Measurements from ENCODE around the gene C8B.

C8B gene

DNA sequence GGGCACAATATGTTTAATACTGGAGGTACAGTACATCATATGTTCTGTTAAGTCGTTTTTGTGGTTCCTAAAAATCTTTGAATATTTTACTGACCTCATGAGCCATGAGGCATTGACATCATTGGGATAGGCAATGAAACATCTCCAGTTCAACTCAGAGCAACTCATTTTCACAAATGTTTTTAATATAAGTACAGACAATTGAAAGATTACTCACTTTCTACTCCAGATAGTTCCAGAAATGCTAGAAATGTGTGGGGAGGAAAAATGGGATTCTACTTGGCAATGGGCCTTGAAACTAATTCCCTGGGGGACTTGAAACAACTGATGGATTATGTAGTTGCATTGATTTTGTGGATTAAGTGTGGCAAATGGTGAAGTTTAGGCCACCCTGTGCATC lies 7.2 kb upstream of the C8B start:
- DNase-seq (ENCODE audit: low read depth in 2 of 2): no peak

DNA sequence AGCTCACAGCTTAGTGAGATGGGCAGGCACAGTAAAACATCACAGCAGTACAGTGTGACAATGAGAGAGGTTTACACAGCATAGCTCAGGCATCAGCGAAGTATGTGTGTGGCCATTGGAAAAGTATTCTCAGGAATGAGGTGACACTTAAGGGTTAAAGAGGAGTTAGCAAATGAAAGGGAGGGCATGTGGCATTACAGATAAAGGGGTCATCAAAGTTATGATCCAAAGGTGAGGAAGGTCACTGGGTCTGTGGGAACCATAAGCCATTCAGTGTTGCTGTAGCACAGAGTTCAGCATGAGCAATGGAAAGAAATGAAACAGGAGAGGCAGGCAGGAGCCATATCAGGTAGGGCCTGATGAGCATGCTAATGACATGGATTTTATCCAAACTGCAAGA lies 4.5 kb upstream of the C8B start:
- DNase-seq (ENCODE audit: low read depth in 2 of 2): no peak

DNA sequence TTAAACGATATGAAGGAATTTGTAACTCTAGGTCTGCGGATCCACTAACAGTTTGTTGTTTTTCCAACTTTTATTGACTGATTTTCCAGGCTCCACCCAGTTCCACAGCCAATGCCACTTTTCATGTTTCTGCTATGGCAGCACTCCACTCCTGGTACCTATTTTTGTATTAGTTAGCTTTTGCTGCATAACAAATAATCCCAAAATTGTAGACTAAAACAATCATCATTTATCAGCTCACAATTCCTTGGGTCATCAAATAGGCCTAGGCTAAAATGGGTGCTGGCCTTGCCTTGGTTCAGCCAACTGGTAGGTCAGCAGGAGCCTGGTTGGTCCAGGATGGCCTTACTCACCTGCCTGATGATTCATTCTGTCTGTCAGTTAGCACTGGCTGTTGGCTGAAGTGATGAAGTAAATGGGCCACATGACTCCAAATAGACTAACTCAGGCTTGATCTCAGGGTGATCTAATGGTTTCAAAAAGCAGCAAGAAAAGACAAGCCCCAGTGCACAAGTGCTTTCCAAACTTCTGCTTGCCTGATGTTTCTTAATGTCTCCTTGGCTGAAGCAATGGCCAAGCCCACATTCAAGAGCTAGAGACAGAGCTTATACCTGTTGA lies 3.2 kb upstream of the C8B start:
- DNase-seq (ENCODE audit: low read depth in 2 of 2): no peak

DNA sequence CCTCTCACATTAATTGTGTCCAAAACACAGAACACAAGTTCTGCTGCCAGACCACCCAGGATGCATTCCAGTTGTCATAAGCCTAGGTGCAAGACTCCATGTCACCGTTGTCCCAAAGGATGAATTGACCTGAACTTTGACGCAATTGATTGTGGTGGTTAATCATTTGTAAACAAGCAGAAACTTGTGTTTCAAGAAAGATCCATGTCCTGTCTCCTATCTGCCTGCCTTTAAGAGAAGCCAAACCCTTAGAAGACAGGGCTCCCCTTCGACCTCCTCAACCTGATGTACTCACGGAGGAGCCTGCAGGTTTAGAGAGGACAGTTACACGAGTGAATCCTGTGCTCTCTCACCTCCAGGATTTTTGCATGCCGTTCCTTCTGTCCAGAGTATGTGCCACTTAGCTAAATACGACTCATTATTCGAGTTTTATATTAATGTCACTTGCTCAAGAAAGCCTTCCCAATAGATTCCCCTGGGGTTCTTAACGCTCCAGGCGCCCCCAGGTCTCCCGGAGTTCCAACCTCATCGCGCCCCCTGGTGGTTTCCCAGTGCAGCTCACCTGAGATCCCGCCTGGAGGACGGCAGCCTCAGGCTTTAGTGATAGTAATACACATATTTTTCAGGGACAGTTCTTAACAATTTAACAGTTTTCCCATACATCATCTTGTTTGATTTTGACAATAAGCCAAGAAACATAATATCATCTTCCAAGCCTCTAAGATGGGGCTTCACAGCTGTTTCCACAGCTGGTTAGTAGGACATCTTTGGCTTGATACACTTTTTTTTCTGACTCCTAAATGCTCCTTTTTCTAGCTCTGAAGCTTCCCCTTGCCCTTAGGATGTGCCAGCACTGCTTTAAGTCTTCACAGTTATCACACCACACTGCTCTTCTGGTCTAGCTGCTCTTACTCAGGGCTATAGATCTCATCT lies 2.4 kb upstream of the C8B start:
- DNase-seq (ENCODE audit: low read depth in 2 of 2): no peak

DNA sequence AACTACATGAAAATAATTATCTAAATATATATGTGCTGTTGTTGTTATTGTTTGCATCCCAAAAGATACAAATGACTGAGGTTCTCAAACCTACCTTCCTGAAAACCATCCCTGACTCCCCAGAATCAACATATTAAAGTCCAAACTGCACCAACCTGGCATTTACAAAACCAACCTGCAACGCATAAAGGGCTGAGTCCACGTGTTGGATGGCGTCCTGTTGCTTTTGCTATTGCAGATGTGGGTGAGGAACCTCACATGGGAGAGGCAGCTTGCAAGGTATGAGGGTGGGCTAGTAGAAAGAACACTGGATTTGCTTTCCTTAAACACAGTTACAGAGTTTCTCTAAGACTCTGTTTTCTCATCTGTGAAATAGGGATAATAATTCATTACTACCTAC lies 1.5 kb upstream of the C8B start:
- no peak for DNase-seq (ENCODE audit: low read depth in 2 of 2)

DNA sequence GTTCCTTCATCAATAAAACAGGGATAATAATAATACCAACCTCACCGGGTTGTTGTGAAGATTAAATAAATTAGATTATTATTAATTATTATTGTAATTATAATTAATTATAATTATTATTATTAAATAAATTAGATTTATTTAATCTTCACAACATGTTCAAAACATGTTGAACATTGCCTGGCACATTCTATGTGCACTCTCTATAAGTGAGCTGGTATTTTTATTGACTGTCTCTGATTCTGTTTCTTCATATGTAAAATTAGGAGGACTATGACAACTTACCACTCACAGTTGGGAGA lies 834 bp upstream of the C8B start:
- no peak for DNase-seq (ENCODE audit: low read depth in 2 of 2)

DNA sequence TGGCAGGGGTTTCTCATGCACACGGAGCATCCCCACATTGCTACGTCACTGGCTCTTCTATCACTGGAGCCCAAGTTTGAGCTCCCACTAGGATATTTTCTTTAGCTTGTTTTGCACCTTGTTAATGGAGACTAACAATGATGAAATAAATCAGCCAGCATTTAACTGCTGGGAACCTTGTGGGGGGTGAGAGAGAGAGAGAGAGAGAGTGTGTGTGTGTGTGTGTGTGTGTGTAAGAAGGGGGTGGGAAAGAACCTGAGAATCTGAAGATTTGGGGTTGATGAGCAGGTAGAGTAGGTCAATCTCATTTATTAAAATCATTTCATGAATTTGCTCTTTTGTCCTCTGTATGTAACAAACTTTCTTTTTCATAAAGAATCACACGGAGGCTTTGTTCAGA lies 624 bp downstream of the C8B start:
- DNase-seq (ENCODE audit: low read depth in 2 of 2): no peak

DNA sequence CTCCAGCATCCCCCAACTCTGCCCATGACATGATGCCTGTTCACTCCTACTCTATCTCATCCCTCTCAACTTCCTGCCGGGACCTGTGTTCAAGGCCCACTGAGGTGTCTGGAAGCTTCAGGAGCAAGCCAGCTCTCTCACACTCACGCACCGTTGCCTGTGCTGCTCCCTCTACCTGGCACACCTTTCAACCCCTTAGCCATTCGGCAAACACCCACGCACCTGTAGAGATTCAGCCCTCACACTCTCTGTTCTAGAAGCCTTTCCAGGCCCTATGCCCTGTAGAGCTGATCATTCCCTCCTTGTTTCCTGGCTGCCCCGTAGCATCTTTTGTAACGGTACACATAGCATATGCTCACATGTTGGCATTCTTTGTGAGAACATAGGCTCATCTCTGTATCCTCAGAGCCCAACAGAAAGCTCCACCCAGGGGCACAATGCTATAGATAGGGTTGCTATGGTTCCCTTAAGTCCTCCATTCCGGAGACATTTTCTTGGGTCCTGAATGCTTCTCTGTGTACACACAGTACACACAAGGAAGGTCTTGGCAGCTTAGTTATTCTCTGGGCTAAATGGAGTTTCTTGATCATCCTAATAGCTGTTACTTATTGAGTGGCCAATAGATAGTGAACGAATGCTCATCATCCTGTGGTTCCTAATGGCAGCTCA lies 1.3 kb downstream of the C8B start:
- DNase-seq (ENCODE audit: low read depth in 2 of 2): no peak

DNA sequence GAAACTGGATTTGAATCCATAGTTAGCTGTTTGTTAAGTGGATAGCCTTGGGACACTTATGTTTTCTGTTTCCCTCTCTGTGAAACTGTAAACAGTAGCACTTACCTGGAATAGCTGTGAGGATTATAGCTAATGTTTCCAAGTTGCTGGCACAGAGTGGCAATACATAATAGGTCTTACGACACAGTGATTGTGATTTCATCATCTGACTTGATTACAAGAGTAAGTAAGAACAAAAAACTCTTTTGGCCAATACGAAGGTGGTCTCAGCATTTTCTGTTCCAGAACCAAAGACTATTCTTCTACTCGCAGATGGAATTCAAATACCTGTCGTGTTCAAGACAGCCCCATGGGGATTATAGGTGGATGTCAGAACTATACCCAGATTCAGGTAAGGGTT lies 2.1 kb downstream of the C8B start:
- DNase-seq (ENCODE audit: low read depth in 2 of 2): no peak

DNA sequence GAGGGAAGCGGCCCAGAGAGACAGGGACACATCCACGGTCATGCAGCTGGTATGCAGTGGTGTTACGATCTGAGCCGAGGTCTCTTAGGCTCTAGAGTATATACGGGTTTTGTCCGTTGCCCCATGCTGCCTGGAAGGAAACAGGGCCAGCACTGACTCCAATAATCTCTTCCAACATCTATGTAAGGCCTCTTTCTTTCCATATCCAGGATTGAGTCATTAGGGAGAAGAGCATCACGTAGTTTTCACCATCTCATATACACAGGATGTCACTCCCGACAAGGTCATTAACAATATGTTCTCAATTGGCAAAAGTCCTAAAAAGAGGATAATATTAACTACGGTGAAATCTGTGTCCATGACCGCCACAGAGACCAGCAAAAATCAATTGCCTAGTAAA lies 4.4 kb downstream of the C8B start:
- DNase-seq (ENCODE audit: low read depth in 2 of 2): no peak

DNA sequence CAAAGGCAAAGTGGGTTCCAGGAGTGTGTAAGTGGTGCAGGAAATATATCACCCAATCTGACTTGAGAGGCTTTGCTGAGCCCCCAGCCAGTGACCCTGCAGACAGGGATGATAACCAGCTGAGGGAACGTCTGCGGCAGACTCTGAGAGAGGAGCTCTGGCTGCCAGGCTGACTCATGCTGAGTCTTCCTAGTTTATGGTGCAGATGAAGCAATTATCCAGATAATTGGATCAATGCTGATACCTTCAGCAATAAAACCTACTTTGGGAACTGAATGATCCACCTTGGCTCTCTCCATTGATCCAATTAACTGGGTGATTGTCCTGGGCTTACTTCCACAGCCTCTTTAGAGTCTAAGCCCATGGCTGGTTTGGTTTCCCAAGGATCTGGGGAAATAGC lies 7.3 kb downstream of the C8B start:
- DNase-seq (ENCODE audit: low read depth in 2 of 2): no peak

DNA sequence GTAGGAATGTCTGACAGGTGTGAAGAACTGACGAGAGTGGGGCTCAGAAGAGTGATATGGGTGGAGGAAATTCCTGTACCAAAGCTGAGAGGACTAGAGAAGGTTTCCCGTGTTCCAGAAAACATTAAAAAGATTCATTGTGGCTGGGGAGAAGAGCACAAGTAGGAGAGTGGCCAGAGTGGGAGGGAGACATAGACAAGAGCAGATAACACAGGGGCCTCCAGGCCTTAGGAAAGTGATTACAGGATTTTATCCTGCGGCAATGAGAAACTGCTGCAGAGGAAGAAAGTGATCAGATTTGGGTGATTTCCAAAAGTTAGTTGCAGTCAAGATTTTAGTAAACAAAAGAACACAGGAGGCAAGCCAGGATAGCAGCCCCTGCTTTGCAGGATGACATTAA lies 7.9 kb downstream of the C8B start:
- no peak for DNase-seq (ENCODE audit: low read depth in 2 of 2)

DNA sequence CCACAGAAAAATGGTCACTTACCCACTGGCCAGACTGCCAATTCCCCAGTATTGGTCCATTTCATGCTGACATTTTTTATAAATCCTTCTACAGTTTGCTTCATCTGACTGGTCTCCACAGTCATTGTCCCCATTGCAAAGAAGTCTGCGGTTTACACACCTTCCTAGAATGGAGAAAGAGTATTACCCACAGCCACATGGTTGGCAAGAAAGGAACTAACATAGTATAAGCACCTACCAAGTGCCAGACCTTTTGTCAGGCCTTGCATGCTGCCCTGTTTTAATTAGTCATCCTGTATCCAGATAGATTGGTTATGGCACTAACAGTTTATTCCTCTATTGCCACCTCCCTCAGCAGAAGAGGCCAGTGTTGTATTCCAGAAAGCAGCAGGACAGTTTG lies 11.2 kb downstream of the C8B start:
- DNase-seq (ENCODE audit: low read depth in 2 of 2): no peak

DNA sequence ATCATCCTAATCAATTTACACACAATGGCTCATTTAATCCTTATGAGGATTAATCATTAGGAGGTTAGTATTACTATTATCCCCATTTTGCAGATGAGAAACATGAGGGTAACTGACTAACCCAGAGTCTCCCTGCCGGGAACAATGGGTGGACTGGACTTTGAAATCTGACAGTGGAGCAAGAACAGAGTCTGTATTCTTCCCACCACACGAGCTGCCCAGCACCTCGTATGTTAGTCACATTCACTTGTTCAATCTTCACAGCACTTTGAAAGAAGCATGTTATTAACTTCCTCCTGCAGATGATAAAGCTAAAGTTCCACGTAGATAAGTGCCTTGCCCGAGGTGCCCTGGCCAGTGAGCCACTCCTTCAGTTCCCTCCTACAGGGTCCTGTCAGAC lies 12.4 kb downstream of the C8B start:
- DNase-seq (ENCODE audit: low read depth in 2 of 2): no peak

DNA sequence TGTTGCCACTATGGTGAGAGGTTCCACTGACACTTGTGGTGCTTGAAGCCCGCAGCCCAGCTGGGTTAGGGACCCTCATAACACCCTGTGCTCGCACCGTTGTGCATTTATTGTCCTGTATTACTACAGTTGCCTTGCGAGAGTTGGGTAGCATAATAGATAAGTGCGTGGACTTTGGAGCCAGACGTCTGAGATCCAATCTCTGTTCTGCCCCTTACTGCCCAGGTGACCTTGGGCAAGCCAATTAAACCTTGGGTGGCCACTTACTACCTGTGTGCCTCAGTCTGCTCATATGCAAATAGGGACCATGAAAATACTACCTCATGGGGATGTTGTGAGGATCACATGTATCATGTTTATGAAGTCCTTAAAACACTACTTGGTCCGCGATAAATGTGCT lies 13.3 kb downstream of the C8B start:
- DNase-seq (ENCODE audit: low read depth in 2 of 2): no peak

DNA sequence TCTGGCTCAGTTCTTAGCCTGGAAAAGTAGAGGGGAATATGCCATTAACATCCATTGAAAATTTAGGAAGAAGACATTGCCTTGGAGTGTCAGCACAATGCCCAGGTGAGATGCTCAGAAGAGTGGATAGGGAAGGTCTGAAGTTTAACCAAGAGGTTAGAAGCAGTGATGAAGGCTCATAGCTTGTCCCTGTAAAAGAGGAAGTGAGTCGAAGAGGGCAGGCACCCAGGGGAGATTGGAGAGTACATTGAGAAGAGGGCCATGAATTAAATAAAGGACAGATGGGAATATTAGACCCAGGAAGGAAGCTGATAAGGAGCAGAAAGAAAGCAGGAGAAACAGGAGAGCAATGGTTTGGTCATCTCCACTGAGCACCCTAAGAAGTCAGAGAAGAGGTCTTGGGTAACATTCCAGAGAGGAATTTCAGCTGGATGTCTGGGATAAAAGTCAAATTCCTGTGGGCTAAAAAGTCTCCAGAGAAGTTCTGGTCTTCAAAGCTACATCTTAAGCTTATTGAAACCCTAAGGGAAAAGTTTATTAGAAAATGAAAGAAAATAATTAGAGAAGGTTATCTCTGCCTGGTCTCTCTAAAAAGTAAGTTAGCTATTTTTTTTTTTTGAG lies 17.3 kb downstream of the C8B start:
- no peak for DNase-seq (ENCODE audit: low read depth in 2 of 2)

DNA sequence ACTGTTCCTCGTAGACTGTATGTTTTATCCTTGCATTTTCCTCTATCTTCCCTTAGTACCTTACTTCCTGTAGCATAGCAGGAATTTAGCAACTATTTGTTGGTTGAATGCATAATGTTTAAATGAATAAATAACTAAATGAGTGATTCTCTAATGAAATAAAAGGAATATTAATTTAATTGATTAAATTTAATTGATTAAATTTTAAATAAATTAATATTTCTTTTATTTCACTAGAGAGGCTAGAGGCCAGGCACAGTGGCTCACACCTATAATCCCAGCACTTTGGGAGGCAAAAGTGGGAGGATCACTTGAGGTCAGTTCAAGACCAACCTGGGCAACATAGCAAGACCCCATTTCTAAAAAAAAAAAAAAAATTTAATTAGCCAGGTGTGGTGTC lies 25.8 kb downstream of the C8B start:
- DNase-seq (ENCODE audit: low read depth in 2 of 2): no peak

DNA sequence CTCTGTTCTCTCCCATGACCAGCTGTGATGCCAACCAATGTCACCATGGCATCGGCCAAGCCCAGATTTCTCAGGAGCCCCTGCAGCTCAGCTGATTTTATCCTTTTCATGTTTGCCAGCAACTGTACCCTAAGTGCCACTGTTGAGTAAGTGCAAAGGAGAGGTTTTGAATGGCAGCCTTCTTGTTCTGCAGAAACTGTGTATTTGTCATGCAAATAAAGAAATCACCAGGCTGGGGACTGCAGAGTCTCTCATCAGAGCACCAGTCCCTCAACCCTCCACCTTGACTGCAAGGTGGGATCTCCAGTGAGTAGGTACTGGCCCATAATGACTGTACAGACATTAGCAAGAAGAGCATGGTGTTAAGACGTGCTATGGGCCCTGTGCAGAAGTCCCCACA lies 26.6 kb downstream of the C8B start:
- no peak for DNase-seq (ENCODE audit: low read depth in 2 of 2)

DNA sequence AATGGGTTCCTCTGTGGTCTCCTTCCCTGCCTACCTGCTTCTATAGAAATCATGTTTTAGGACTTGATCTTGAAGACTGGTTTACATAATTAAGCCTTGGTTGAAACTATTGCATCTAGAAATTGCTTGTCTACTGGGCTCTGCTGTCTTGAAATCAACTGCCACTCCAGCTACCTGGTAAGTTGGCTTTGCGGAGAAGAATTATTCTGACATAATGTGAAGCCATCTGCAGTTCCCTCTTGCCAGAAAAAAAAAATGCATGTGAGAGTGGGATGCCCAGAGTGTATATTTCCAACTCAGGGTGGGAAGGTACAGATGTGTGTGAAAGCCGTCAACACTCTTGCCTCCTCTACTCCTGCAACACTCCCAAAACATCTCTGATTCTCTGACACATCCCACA lies 27.2 kb downstream of the C8B start:
- DNase-seq (ENCODE audit: low read depth in 2 of 2): no peak

DNA sequence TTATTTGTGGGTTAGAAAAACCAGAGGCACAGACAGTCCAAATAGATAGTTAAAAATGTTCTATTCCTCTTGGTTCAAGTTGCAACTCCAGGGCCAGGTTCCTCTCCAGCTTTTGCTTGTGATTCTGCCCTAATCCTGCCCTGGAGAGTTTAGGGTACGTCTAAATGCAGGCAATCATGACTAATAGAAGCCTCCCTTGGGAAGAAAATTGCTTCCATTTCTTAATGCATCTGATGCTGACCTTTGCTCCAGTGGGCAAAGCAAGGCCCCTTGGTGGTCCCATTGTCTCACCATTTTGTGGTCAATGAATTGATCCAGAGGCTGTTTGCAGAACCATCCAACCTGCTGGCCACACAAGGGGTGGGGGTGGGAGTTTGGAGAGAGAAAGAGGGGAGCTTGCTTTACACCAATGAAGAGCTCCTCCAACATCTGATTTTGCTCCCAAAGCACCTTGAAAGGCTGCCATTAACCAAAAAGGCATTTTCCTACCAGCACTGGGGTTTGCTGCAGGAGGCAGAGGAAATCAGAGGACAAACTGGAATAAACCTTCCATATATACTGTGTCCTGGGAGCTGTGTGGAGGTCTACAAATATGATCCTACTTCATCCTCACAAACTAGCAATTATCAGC lies 31.3 kb downstream of the C8B start:
- DNase-seq (ENCODE audit: low read depth in 2 of 2): no peak

DNA sequence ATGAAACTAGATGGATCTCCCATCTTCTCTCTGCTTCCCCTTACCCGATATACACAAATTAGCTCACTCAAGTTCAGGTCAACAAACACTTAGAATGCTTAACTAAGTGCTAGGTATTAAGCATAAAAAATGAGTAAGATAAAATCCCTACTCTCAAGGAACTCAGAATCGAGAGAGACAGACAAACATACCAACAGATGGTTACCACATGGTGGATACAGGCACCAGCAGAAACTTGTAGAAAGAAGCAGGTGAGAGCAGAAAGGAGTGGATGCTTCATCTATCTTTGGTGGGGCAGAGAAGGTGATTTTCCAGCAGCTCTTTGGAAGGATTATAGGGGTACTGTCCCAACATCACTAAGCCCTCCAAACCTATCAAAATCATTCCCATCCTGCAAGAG lies 32.2 kb downstream of the C8B start:
- no peak for DNase-seq (ENCODE audit: low read depth in 2 of 2)

DNA sequence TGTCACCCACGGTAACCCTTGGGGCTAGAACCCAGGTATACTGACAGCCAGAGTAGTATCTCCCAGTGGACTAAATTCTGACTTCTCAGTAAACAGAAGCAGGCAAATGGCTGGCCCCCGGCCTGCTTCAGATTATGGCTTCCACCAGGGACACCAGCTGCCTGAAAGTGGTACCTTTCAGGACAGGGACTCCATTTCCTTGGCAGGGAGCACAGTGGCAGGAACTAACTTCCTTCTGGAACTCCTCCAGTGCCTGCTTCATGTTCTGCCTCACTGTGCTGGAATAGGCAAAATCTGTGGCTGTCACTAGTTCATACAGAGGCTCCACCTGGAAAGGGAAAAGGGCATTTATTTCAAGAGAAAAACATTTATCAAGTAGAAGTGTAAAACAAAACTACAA lies 32.7 kb downstream of the C8B start:
- no peak for DNase-seq (ENCODE audit: low read depth in 2 of 2)
